ENCODE data around the gene RNF168. TPM values are rescaled to one million over a fixed set of nuclear protein-coding genes. Genes with fewer than 3 reads are reported as not detected.

RNF168 gene
- total RNA-seq, 1 experiment from 2014 or later = 65.5 TPM

DNA sequence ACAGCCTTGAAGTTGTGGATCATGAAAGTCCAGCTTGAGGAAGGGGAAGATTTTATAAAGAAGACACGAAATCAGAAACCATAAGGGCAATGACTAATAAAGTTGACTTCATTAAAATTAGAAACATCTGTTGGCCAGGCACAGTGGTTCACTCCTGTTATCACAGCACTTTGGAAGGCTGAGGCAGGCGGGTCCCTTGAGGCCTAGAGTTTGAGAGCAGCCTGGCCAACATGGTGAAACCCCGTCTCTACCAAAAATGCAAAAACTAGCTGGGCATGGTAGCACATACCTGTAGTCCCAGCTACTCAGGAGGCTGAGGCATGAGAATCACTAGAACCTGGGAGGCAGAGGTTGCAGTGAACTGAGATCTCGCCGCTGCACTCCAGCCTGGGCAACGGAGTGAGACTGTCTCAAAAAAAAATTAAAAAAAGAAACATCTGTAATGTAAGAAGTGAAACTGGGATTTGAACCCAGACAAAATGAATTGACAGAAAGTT is 63.5 kb downstream of the RNF168 start:
- WGBS (ENCODE audit: extremely low coverage, insufficient read length, low lambda C conversion rate) = no CpG with 5 or more reads among the region's 6 CpGs
- H2BK12ac ChIP-seq (ENCODE audit: insufficient read length, low read depth, low read length) = no peak overlapping the region
- H4K91ac ChIP-seq (ENCODE audit: insufficient read length, low read depth, low read length) = no peak overlapping the region
- H3K56ac ChIP-seq (ENCODE audit: insufficient read length, low read depth, low read length) = no peak overlapping the region
- no peak overlapping the region for H3K4me2 ChIP-seq (ENCODE audit: insufficient read depth, insufficient read length, low read length)
- H2BK20ac ChIP-seq (ENCODE audit: low read depth, low read length, poor library complexity, severe bottlenecking) = no peak overlapping the region
- Mint-ChIP-seq H3K27me3 (ENCODE audit: low read depth) (no peaks in the 10 kb centered on the region), H3K27ac (no peak overlapping the region; a peak in 1 of 7 replicates), H3K4me1 (peaks cover 3 to 5% of the 10 kb centered on the region in 2 experiments; a peak in 1 of 4 replicates), H3K4me3 (no peak overlapping the region), H3K9me3 (no peaks in the 10 kb centered on the region), H3K36me3 (ENCODE audit: insufficient read depth in 1 of 3, low read depth in 3 of 3) (no peaks in the 10 kb centered on the region)
- no peak overlapping the region for H2BK120ac ChIP-seq (ENCODE audit: low read depth, low read length, poor library complexity, severe bottlenecking)
- H3K27ac ChIP-seq (ENCODE audit: insufficient read length, low read depth, low read length) = no peak overlapping the region
- H3K79me1 ChIP-seq (ENCODE audit: insufficient read depth, low read depth, low read length, poor library complexity, severe bottlenecking) = no peaks in the 10 kb centered on the region
- no peaks in the 10 kb centered on the region for H3K79me2 ChIP-seq (ENCODE audit: insufficient read depth, low read length)
- H3T11ph ChIP-seq (ENCODE audit: low read length) = no peak overlapping the region
- TF ChIP-seq, protein P1, sequence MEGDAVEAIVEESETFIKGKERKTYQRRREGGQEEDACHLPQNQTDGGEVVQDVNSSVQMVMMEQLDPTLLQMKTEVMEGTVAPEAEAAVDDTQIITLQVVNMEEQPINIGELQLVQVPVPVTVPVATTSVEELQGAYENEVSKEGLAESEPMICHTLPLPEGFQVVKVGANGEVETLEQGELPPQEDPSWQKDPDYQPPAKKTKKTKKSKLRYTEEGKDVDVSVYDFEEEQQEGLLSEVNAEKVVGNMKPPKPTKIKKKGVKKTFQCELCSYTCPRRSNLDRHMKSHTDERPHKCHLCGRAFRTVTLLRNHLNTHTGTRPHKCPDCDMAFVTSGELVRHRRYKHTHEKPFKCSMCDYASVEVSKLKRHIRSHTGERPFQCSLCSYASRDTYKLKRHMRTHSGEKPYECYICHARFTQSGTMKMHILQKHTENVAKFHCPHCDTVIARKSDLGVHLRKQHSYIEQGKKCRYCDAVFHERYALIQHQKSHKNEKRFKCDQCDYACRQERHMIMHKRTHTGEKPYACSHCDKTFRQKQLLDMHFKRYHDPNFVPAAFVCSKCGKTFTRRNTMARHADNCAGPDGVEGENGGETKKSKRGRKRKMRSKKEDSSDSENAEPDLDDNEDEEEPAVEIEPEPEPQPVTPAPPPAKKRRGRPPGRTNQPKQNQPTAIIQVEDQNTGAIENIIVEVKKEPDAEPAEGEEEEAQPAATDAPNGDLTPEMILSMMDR (conservative IDR thresholded peaks at IDR 0.05) = no peak
- H2BK15ac ChIP-seq (ENCODE audit: low read depth, low read length) = no peak overlapping the region
- no peaks in the 10 kb centered on the region for H4K20me1 ChIP-seq (ENCODE audit: control insufficient read depth, insufficient read depth, insufficient read length)
- H3K23me2 ChIP-seq (ENCODE audit: insufficient read length, low read depth, low read length, poor library complexity, severe bottlenecking) = no peaks in the 10 kb centered on the region
- H3K18ac ChIP-seq (ENCODE audit: insufficient read length, low read depth, low read length) = no peak overlapping the region
- H2AK5ac ChIP-seq (ENCODE audit: insufficient read length, low read length) = no peak overlapping the region
- H2AFZ ChIP-seq (ENCODE audit: low read length) = no peak overlapping the region
- no peak overlapping the region for H4K8ac ChIP-seq (replicated peaks; ENCODE audit: insufficient read length, low read depth, low read length)
- H3K4me1 ChIP-seq (ENCODE audit: insufficient read depth, low read length) = no peaks in the 10 kb centered on the region
- H3K23ac ChIP-seq (ENCODE audit: insufficient read length, low read depth, low read length) = no peak overlapping the region
- no peak for DNase-seq
- H3K27me3 ChIP-seq (ENCODE audit: insufficient read depth, low read length) = no peaks in the 10 kb centered on the region
- H3K9ac ChIP-seq (ENCODE audit: extremely low read depth, insufficient read length, low read length) = no peak overlapping the region
- no peak overlapping the region for H3K14ac ChIP-seq (ENCODE audit: insufficient read depth, low read length)
- no peak overlapping the region for H3K4ac ChIP-seq (ENCODE audit: low read depth, low read length)
- H4K5ac ChIP-seq (ENCODE audit: insufficient read length, low read depth, low read length) = no peak overlapping the region
- H2BK5ac ChIP-seq (ENCODE audit: insufficient read length, low read length) = no peak overlapping the region
- H3K9me3 ChIP-seq (ENCODE audit: control insufficient read depth, low read depth, low read length) = no peaks in the 10 kb centered on the region

Data from H9 (cell line).